Right cardiac atrium (tissue), 5 donors: ENCODE results near the gene WDR3. TPM values are rescaled to one million over a fixed set of nuclear protein-coding genes. Genes with fewer than 3 reads are reported as not detected.

Source experiments
- ATAC-seq, 2 donors: fragments of 200-7000 bp; cut with Tn5 transposase; one replicate each; pipeline versions ENCODE4 v1.8.0 to v1.9.1; 2020; ENCODE audit warnings: moderate library complexity in 2 of 2, mild to moderate bottlenecking in 1 of 2
- DNase-seq, 3 donors: peaks; one replicate each; pipeline ENCODE4 v3.0.0-alpha.2; 2020
- H3K27ac ChIP-seq: one replicate; pipeline ENCODE4 v1.5.1; 2013; ENCODE audit warnings: mild to moderate bottlenecking, low read length, control low read depth, moderate library complexity
- H3K27me3 ChIP-seq: one replicate; pipeline ENCODE4 v1.6.1; 2013; ENCODE audit not compliant: control insufficient read depth, insufficient read depth
- H3K4me1 ChIP-seq: one replicate; pipeline ENCODE4 v1.6.1; 2013; ENCODE audit warnings: low read length; ENCODE audit not compliant: control insufficient read depth, insufficient read depth
- H3K4me3 ChIP-seq: one replicate; pipeline ENCODE4 v1.5.1; 2013; ENCODE audit warnings: low read length, control low read depth
- H3K9me3 ChIP-seq: one replicate; pipeline ENCODE4 v1.6.1; 2013; ENCODE audit warnings: low read length; ENCODE audit not compliant: control insufficient read depth
- WGBS: extraction: QIAGEN DNeasy Blood & Tissue Kit; methylation state at CpG from one replicate; pipeline ENCODE4 v1.1.7; 2013; 5-methylcytosine and 5-hydroxymethylcytosine counted together
- intact Hi-C, 4 donors: fragments of 100-400 bp; cut with DNase I; formaldehyde crosslinking; loops; one replicate each; pipeline versions ENCODE4 v1.11.0 to v1.14.0; 2022 to 2023
- polyA plus RNA-seq: library from polyadenylated mRNA; stranded (reverse); fragments of 200-250 nt; gene quantifications from one replicate; pipeline ENCODE4 v1.2.3, GENCODE V29; 2013
- total RNA-seq, 4 donors: library from RNA; stranded (reverse); fragmentation: NEBNext Ultra II Directional; extraction: Animal tissue kit (Norgen Biotek cat#: 25700); gene quantifications; one replicate each; pipeline ENCODE4 v1.2.1, GENCODE V29; 2021
- donor health status: healthy with polysubstance abuse.
- donor health status: DM: no; HTN: yes; CAD: no.
- donor health status: DM: no; HTN: no; CAD: no.
- donor health status: DM: no; HTN: yes; CAD: no; lungs with severe emphysema.
- donor health status: DM: yes; HTN: yes; CAD: no.

WDR3 gene
- total and polyA plus RNA-seq, 5 donors = 2.9 to 15.5 (median 13.0) TPM

GRCh38 chr1:117942293-117942692 is 12.8 kb downstream of the WDR3 start:
- no peak for ATAC-seq
- WGBS = 94% methylated on average over 2 of the region's 2 CpGs
- intact Hi-C loops = no loop called here

GRCh38 chr1:117952386-117952785 is 22.8 kb downstream of the WDR3 start:
- H3K9me3 ChIP-seq = no peaks in the 10 kb centered on the region
- intact Hi-C loops = no loop called here
- WGBS = 92% methylated on average over 1 of the region's 1 CpG
- H3K4me3 ChIP-seq = no peak overlapping the region
- no peaks in the 10 kb centered on the region for H3K4me1 ChIP-seq
- no peak overlapping the region for H3K27ac ChIP-seq
- DNase-seq = no peak
- ATAC-seq = no peak
- H3K27me3 ChIP-seq = no peaks in the 10 kb centered on the region

More at GRCh38 chr1:117942293-117942692, 12.8 kb downstream of the WDR3 start:
- Histone ChIP-seq H3K4me3 (no peak overlapping the region), H3K4me1 (no peaks in the 10 kb centered on the region), H3K27ac (no peak overlapping the region), H3K27me3 (no peaks in the 10 kb centered on the region), H3K9me3 (no peaks in the 10 kb centered on the region)
- no peak for DNase-seq

- ATAC-seq = no peak
- WGBS = 70% methylated on average over 3 of the region's 3 CpGs
- Histone ChIP-seq H3K4me1 (no peaks in the 10 kb centered on the region), H3K9me3 (no peaks in the 10 kb centered on the region), H3K27me3 (no peaks in the 10 kb centered on the region), H3K4me3 (no peak overlapping the region), H3K27ac (no peak overlapping the region)
- no peak for DNase-seq
- intact Hi-C loops = no loop called here
These were observed 29.8 kb downstream of the WDR3 start for GRCh38 chr1:117959364-117959763.

- intact Hi-C loops = no loop called here
- 72% methylated on average over 3 of the region's 3 CpGs for WGBS
- Histone ChIP-seq H3K27ac (no peak overlapping the region), H3K4me3 (no peak overlapping the region), H3K4me1 (no peaks in the 10 kb centered on the region), H3K9me3 (no peaks in the 10 kb centered on the region), H3K27me3 (no peaks in the 10 kb centered on the region)
- ATAC-seq (no peak), DNase-seq (no peak)
These were observed 34.9 kb downstream of the WDR3 start for GRCh38 chr1:117964290-117965038.

- H3K27ac ChIP-seq = no peak overlapping the region
- ATAC-seq (no peak), DNase-seq (no peak)
- H3K4me1 ChIP-seq = no peaks in the 10 kb centered on the region
- intact Hi-C loops = no loop called here
- H3K4me3 ChIP-seq = no peak overlapping the region
- no peaks in the 10 kb centered on the region for H3K9me3 ChIP-seq
- 58% methylated on average over 4 of the region's 4 CpGs for WGBS
- no peaks in the 10 kb centered on the region for H3K27me3 ChIP-seq
These were observed 37.9 kb downstream of the WDR3 start for GRCh38 chr1:117967477-117967876.

GRCh38 chr1:117967881-117968280 is 38.3 kb downstream of the WDR3 start:
- intact Hi-C loops = no loop called here
- no peak for DNase-seq
- Histone ChIP-seq H3K4me3 (no peak overlapping the region), H3K27me3 (no peaks in the 10 kb centered on the region), H3K27ac (no peak overlapping the region), H3K9me3 (no peaks in the 10 kb centered on the region), H3K4me1 (no peaks in the 10 kb centered on the region)
- ATAC-seq = no peak
- WGBS = 0% methylated on average over 1 of the region's 1 CpG

GRCh38 chr1:117970252-117970651 is 40.7 kb downstream of the WDR3 start:
- Histone ChIP-seq H3K27ac (no peak overlapping the region), H3K9me3 (no peaks in the 10 kb centered on the region), H3K27me3 (no peaks in the 10 kb centered on the region), H3K4me1 (no peaks in the 10 kb centered on the region), H3K4me3 (no peak overlapping the region)
- WGBS = 78% methylated on average over 9 of the region's 9 CpGs
- intact Hi-C loops = no loop called here
- DNase-seq (no peak), ATAC-seq (no peak)

GRCh38 chr1:117971777-117972176 is 42.2 kb downstream of the WDR3 start:
- DNase-seq (no peak), ATAC-seq (no peak)
- Histone ChIP-seq H3K27me3 (no peaks in the 10 kb centered on the region), H3K27ac (no peak overlapping the region), H3K4me1 (no peaks in the 10 kb centered on the region), H3K4me3 (no peak overlapping the region), H3K9me3 (no peaks in the 10 kb centered on the region)
- intact Hi-C loops = no loop called here

- Histone ChIP-seq H3K4me3 (no peak overlapping the region), H3K27me3 (no peaks in the 10 kb centered on the region), H3K27ac (no peak overlapping the region), H3K4me1 (no peaks in the 10 kb centered on the region), H3K9me3 (no peaks in the 10 kb centered on the region)
- intact Hi-C loops = no loop called here
- 57% methylated on average over 3 of the region's 3 CpGs for WGBS
- DNase-seq = no peak
- peak in 1 of 2 donors; percentile 16 for ATAC-seq
These were observed 46.8 kb downstream of the WDR3 start for GRCh38 chr1:117976381-117976780.

GRCh38 chr1:117981455-117982192 is 52.1 kb downstream of the WDR3 start:
- intact Hi-C loops = no loop called here
- DNase-seq = no peak
- ATAC-seq = no peak
- H3K4me1 ChIP-seq = no peaks in the 10 kb centered on the region
- no peaks in the 10 kb centered on the region for H3K27me3 ChIP-seq
- no peak overlapping the region for H3K27ac ChIP-seq
- no peak overlapping the region for H3K4me3 ChIP-seq
- 84% methylated on average over 5 of the region's 5 CpGs for WGBS
- H3K9me3 ChIP-seq = no peaks in the 10 kb centered on the region

GRCh38 chr1:117985239-117985638 is 55.7 kb downstream of the WDR3 start:
- Histone ChIP-seq H3K27me3 (no peaks in the 10 kb centered on the region), H3K4me1 (no peaks in the 10 kb centered on the region), H3K9me3 (no peaks in the 10 kb centered on the region), H3K4me3 (no peak overlapping the region), H3K27ac (no peak overlapping the region)
- ATAC-seq = no peak
- no peak for DNase-seq
- intact Hi-C loops = no loop called here
- WGBS = 81% methylated on average over 1 of the region's 1 CpG
